Measurements from ENCODE around the gene MAGEB16.

DNA sequence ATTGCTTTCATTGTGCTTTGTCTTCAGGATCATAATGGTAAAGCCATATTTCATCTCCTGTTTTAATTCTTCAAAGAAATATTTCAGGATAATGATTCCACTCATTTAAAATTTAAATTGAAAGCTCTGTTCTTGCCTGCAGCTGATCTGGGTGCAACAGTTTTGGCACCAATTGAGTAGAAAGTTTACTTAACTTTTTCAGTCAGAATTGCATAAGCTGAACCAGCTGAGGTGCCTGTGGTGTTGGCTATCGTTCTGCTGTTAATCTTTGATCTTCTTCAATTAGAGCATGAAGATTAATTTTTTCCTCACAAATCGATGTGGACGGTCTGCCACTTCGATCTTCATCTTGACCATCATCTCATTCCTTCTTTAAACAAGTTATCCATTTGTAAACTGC lies 49.6 kb downstream of the MAGEB16 start:
- TF ChIP-seq, protein P1, sequence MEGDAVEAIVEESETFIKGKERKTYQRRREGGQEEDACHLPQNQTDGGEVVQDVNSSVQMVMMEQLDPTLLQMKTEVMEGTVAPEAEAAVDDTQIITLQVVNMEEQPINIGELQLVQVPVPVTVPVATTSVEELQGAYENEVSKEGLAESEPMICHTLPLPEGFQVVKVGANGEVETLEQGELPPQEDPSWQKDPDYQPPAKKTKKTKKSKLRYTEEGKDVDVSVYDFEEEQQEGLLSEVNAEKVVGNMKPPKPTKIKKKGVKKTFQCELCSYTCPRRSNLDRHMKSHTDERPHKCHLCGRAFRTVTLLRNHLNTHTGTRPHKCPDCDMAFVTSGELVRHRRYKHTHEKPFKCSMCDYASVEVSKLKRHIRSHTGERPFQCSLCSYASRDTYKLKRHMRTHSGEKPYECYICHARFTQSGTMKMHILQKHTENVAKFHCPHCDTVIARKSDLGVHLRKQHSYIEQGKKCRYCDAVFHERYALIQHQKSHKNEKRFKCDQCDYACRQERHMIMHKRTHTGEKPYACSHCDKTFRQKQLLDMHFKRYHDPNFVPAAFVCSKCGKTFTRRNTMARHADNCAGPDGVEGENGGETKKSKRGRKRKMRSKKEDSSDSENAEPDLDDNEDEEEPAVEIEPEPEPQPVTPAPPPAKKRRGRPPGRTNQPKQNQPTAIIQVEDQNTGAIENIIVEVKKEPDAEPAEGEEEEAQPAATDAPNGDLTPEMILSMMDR (IDR thresholded peaks at IDR 0.05; ENCODE audit: low read depth, low read length, poor library complexity, severe bottlenecking): no peak
- no peak for TF ChIP-seq EZH2phosphoT487 (IDR thresholded peaks at IDR 0.05; ENCODE audit: borderline replicate concordance, low read length)
